NAMALWA (cell line): ENCODE measurements around the gene MBD5.
A peak's percentile ranks its signal among the peaks of the same experiment; 100 is the strongest.
"Not testable (repeated sequence)": the region's sequence is repeated elsewhere in the genome, so short reads cannot be mapped to it uniquely, and the experiment has no call there.

Experiments
- DNase-seq: peaks from one replicate; pipeline ENCODE4 v3.0.0-alpha.2; 2015; ENCODE audit warnings: low spot score

The MBD5 gene

GRCh38 chr2:148021059-148021861 is at the start of gene MBD5:
Gene MBD5 (plus strand): TSS chr2:148021091.
- DNase-seq, result peak; percentile 83

GRCh38 chr2:147976102-147976501 is 44.8 kb upstream of the MBD5 start:
- no peak for DNase-seq

GRCh38 chr2:147977679-147978078 is 43.2 kb upstream of the MBD5 start:
- no peak for DNase-seq

GRCh38 chr2:147980940-147981528 is 39.9 kb upstream of the MBD5 start:
- no peak for DNase-seq

- no peak for DNase-seq
Measured at GRCh38 chr2:147989102-147989501, 31.8 kb upstream of the MBD5 start.

- DNase-seq, result peak; percentile 77
Measured at GRCh38 chr2:147989809-147990403, 31.0 kb upstream of the MBD5 start.

GRCh38 chr2:147994965-147995364 is 25.9 kb upstream of the MBD5 start:
- not testable (repeated sequence) for DNase-seq

- DNase-seq, result no peak
Measured at GRCh38 chr2:147996828-147997227, 24.1 kb upstream of the MBD5 start.

- DNase-seq, result no peak
Measured at GRCh38 chr2:147998203-147998602, 22.7 kb upstream of the MBD5 start.

- no peak for DNase-seq
Measured at GRCh38 chr2:147999126-147999525, 21.8 kb upstream of the MBD5 start.

- no peak for DNase-seq
Measured at GRCh38 chr2:148000095-148000494, 20.8 kb upstream of the MBD5 start.

- DNase-seq, result not testable (repeated sequence)
Measured at GRCh38 chr2:148002420-148002819, 18.5 kb upstream of the MBD5 start.

GRCh38 chr2:148006249-148007007 is 14.5 kb upstream of the MBD5 start:
- no peak for DNase-seq

GRCh38 chr2:148007219-148007900 is 13.5 kb upstream of the MBD5 start:
- no peak for DNase-seq

GRCh38 chr2:148008411-148008810 is 12.5 kb upstream of the MBD5 start:
- DNase-seq, result not testable (repeated sequence)

- DNase-seq, result no peak
Measured at GRCh38 chr2:148013876-148014275, 7.0 kb upstream of the MBD5 start.

- no peak for DNase-seq
Measured at GRCh38 chr2:148014616-148015015, 6.3 kb upstream of the MBD5 start.

GRCh38 chr2:148020111-148021058 is 506 bp upstream of the MBD5 start, which contains the start of gene ORC4:
Gene ORC4 (minus strand): TSS chr2:148020737. CDS start chr2:147975958, 44,779 bp downstream.
- peak; percentile 99 for DNase-seq

GRCh38 chr2:148021886-148022285 is 995 bp downstream of the MBD5 start:
- DNase-seq, result no peak

- DNase-seq, result peak; percentile 14
Measured at GRCh38 chr2:148022351-148022750, 1.5 kb downstream of the MBD5 start.

- DNase-seq, result no peak
Measured at GRCh38 chr2:148022882-148023281, 2.0 kb downstream of the MBD5 start.
